ENCODE results near the gene SLC3A2.

Gene SLC3A2

GRCh38 chr11:62880803-62881578 is at the start of gene SLC3A2:
Gene SLC3A2 (plus strand): TSS chr11:62880896. CDS start chr11:62881024, 128 bp downstream.
- peak; percentile 100 for TF ChIP-seq POLR2A (IDR thresholded peaks at IDR 0.05; ENCODE audit: extremely low read depth, insufficient read length)
- TF ChIP-seq MYC (IDR thresholded peaks at IDR 0.05; ENCODE audit: low read depth, low read length) = peak; percentile 88
- peak; percentile 88 for TF ChIP-seq MAX (IDR thresholded peaks at IDR 0.05; ENCODE audit: low read depth, low read length)
- TF ChIP-seq CTCF (IDR thresholded peaks at IDR 0.05; ENCODE audit: low read depth, low read length) = peak; percentile 64
- H3K4me3 ChIP-seq (ENCODE audit: low read depth, low read length) = peak within 1 kb of the TSS; percentile 99

GRCh38 chr11:62830904-62831519 is 49.7 kb upstream of the SLC3A2 start:
- TF ChIP-seq MAX (IDR thresholded peaks at IDR 0.05; ENCODE audit: low read depth, low read length) (no peak), POLR2A (IDR thresholded peaks at IDR 0.05; ENCODE audit: extremely low read depth, insufficient read length) (no peak), CTCF (IDR thresholded peaks at IDR 0.05; ENCODE audit: low read depth, low read length) (no peak), MYC (IDR thresholded peaks at IDR 0.05; ENCODE audit: low read depth, low read length) (no peak)
- peak overlapping the region; percentile 89 for H3K4me3 ChIP-seq (ENCODE audit: low read depth, low read length)
- peak; percentile 86 for DNase-seq (ENCODE audit: low read depth)

More at GRCh38 chr11:62880803-62881578, at the start of gene SLC3A2:
- DNase-seq (ENCODE audit: low read depth) = peak; percentile 94

GRCh38 chr11:62831520-62832335 is 49.0 kb upstream of the SLC3A2 start, which contains the start of gene STX5:
Gene STX5 (minus strand): TSS chr11:62832051. CDS start chr11:62831243, 808 bp downstream.
- DNase-seq (ENCODE audit: low read depth) = peak; percentile 99
- TF ChIP-seq CTCF (IDR thresholded peaks at IDR 0.05; ENCODE audit: low read depth, low read length) (no peak), POLR2A (IDR thresholded peaks at IDR 0.05; ENCODE audit: extremely low read depth, insufficient read length) (peak; percentile 84), MYC (IDR thresholded peaks at IDR 0.05; ENCODE audit: low read depth, low read length) (peak; percentile 34), MAX (IDR thresholded peaks at IDR 0.05; ENCODE audit: low read depth, low read length) (peak; percentile 30; the same call in 1 of the 2 replicates)
- peak within 1 kb of the TSS; percentile 89 for H3K4me3 ChIP-seq (ENCODE audit: low read depth, low read length)

- H3K4me3 ChIP-seq (ENCODE audit: low read depth, low read length) = peak within 1 kb of the TSS; percentile 89
- TF ChIP-seq CTCF (IDR thresholded peaks at IDR 0.05; ENCODE audit: low read depth, low read length) (no peak), MAX (IDR thresholded peaks at IDR 0.05; ENCODE audit: low read depth, low read length) (0 out of 2 replicates have a peak, but pooled peaks have one; percentile 2)
- DNase-seq (ENCODE audit: low read depth) = no peak
Observed at GRCh38 chr11:62832336-62833234, 48.1 kb upstream of the SLC3A2 start, which contains the start of gene TEX54. Gene TEX54 (minus strand): TSS chr11:62832841.

- no peak for DNase-seq (ENCODE audit: low read depth)
- H3K4me3 ChIP-seq (ENCODE audit: low read depth, low read length) = no peak overlapping the region
- TF ChIP-seq POLR2A (IDR thresholded peaks at IDR 0.05; ENCODE audit: extremely low read depth, insufficient read length) (no peak), MAX (IDR thresholded peaks at IDR 0.05; ENCODE audit: low read depth, low read length) (no peak), CTCF (IDR thresholded peaks at IDR 0.05; ENCODE audit: low read depth, low read length) (no peak)
Observed at GRCh38 chr11:62835336-62835735, 45.4 kb upstream of the SLC3A2 start.

Measured in NB4 (cell line).